ENCODE data around the gene DNAH1. TPM values are rescaled to one million over a fixed set of nuclear protein-coding genes. Genes with fewer than 3 reads are reported as not detected.
A peak's percentile ranks its signal among the peaks of the same experiment; 100 is the strongest.

DNAH1 gene
- total RNA-seq, 1 donor from 2014 or later = 7.3 TPM

GRCh38 chr3:52277071-52277964 lies 38.8 kb upstream of the DNAH1 start:
- Mint-ChIP-seq H3K36me3 (peaks cover 31% of the 10 kb centered on the region), H3K4me1 (ENCODE audit: unreplicated experiment) (peaks cover 28% of the 10 kb centered on the region), H3K27me3 (no peaks in the 10 kb centered on the region), H3K27ac (peak overlapping the region; percentile 98), H3K9me3 (no peaks in the 10 kb centered on the region), H3K4me3 (peak overlapping the region; percentile 98)
- DNase-seq (ENCODE audit: extremely low spot score, unreplicated experiment) = no peak
- no peak for TF ChIP-seq CTCF (conservative IDR thresholded peaks at IDR 0.05)

GRCh38 chr3:52277972-52278509 lies 38.1 kb upstream of the DNAH1 start:
- Mint-ChIP-seq H3K4me3 (peak overlapping the region; percentile 98), H3K27ac (peak overlapping the region; percentile 98), H3K27me3 (no peaks in the 10 kb centered on the region), H3K9me3 (no peaks in the 10 kb centered on the region), H3K4me1 (ENCODE audit: unreplicated experiment) (peaks cover 23% of the 10 kb centered on the region), H3K36me3 (peaks cover 27% of the 10 kb centered on the region)
- no peak for DNase-seq (ENCODE audit: extremely low spot score, unreplicated experiment)
- peak; percentile 63 for TF ChIP-seq CTCF (conservative IDR thresholded peaks at IDR 0.05)

- H3K4me1 Mint-ChIP-seq (ENCODE audit: unreplicated experiment) = peaks cover 23% of the 10 kb centered on the region
- H3K36me3 Mint-ChIP-seq = peaks cover 22% of the 10 kb centered on the region
- no peaks in the 10 kb centered on the region for H3K9me3 Mint-ChIP-seq
- peak within 1 kb of the TSS; percentile 98 for H3K27ac Mint-ChIP-seq
- no peaks in the 10 kb centered on the region for H3K27me3 Mint-ChIP-seq
- peak; percentile 75 for TF ChIP-seq CTCF (conservative IDR thresholded peaks at IDR 0.05)
- peak; percentile 99 for DNase-seq (ENCODE audit: extremely low spot score, unreplicated experiment)
- H3K4me3 Mint-ChIP-seq = peak within 1 kb of the TSS; percentile 98
Measured at GRCh38 chr3:52278510-52279069, 37.5 kb upstream of the DNAH1 start, which contains the start of gene WDR82. Gene WDR82 (minus strand): TSS chr3:52278649. CDS start chr3:52278361, 288 bp downstream.

- H3K27me3 Mint-ChIP-seq = no peaks in the 10 kb centered on the region
Measured at GRCh38 chr3:52279596-52279995, 36.5 kb upstream of the DNAH1 start.

GRCh38 chr3:52280050-52280461 lies 36.1 kb upstream of the DNAH1 start:
- peaks cover 13% of the 10 kb centered on the region for H3K36me3 Mint-ChIP-seq
- no peaks in the 10 kb centered on the region for H3K9me3 Mint-ChIP-seq
- peak overlapping the region; percentile 98 for H3K4me3 Mint-ChIP-seq
- H3K27me3 Mint-ChIP-seq = no peaks in the 10 kb centered on the region
- H3K4me1 Mint-ChIP-seq (ENCODE audit: unreplicated experiment) = peaks cover 24% of the 10 kb centered on the region
- TF ChIP-seq CTCF (conservative IDR thresholded peaks at IDR 0.05) = no peak
- H3K27ac Mint-ChIP-seq = peak overlapping the region; percentile 98
- DNase-seq (ENCODE audit: extremely low spot score, unreplicated experiment) = no peak

More at GRCh38 chr3:52279596-52279995, 36.5 kb upstream of the DNAH1 start:
- no peak for DNase-seq (ENCODE audit: extremely low spot score, unreplicated experiment)
- Mint-ChIP-seq H3K36me3 (peaks cover 14% of the 10 kb centered on the region), H3K4me1 (ENCODE audit: unreplicated experiment) (peaks cover 23% of the 10 kb centered on the region), H3K27ac (peak overlapping the region; percentile 98), H3K9me3 (no peaks in the 10 kb centered on the region), H3K4me3 (peak overlapping the region; percentile 98)
- TF ChIP-seq CTCF (conservative IDR thresholded peaks at IDR 0.05) = no peak

All from type B pancreatic cell (in vitro differentiated cells).